ENCODE data around the gene CRYBG1.

CRYBG1 gene

GRCh38 chr6:106456756-106457155 lies 96.2 kb downstream of the CRYBG1 start:
- TF ChIP-seq RAD21 (IDR thresholded peaks at IDR 0.05; ENCODE audit: low read depth) (no peak), EP300 (IDR thresholded peaks at IDR 0.05; ENCODE audit: borderline replicate concordance) (no peak)

DNA sequence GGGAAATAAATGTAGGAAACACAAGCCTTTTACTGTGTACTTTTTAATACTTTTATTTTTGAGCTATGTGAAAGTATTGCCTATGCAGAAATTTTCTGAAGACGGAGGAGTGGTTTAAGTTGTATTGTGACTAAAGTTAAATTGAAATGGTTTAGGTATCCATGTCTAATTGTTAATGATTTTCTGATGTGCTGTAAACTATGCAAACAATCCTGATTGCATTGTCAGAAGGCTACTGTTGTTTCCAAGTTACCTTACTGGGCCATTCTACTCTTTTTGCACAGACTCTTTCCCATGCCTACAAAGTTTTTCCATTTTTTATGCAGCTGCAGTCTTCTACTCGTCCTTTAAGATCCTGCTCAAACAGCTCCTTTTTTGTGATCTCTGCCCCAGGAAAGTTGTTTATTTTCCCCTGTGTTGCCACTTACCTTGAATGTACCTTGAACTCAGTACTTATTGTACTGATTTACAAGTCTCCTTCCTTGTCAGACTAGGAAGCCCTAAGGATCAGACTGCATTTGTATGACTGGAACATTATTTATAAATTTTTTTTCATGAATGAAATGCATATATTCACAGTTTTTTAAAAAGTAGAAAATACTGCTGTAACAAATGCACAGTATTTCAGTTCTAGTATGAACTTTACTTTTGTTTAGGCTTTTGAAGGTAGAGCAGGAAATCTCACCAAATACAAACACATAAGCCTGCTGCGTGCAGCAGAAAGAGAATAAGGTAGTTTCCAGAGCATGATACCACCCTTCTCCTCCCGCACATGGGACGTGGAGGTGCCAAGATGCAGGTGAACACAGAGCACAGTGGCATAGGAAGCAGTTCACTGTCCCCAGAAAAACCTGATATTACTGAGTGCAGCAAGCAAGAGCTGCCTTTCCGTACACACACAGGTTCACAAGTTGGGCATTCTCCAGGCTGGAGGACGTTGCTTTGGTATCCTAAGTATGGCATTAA lies 97.8 kb downstream of the CRYBG1 start:
- no peak for TF ChIP-seq CEBPB (IDR thresholded peaks at IDR 0.05)
- no peak for TF ChIP-seq MAX (IDR thresholded peaks at IDR 0.05)
- no peak for TF ChIP-seq NFIC (IDR thresholded peaks at IDR 0.05)
- TF ChIP-seq USF1 (IDR thresholded peaks at IDR 0.05) = no peak
- TF ChIP-seq RAD21 (IDR thresholded peaks at IDR 0.05; ENCODE audit: low read depth) = no peak
- TF ChIP-seq TAF1 (IDR thresholded peaks at IDR 0.05; ENCODE audit: low read depth) = no peak
- TF ChIP-seq EP300 (IDR thresholded peaks at IDR 0.05; ENCODE audit: borderline replicate concordance) = no peak
- no peak for TF ChIP-seq TEAD4 (IDR thresholded peaks at IDR 0.05)
- no peak for TF ChIP-seq TCF12 (IDR thresholded peaks at IDR 0.05; ENCODE audit: low read depth)
- TF ChIP-seq YY1 (IDR thresholded peaks at IDR 0.05; ENCODE audit: low read depth) = no peak
- TF ChIP-seq, protein P1, sequence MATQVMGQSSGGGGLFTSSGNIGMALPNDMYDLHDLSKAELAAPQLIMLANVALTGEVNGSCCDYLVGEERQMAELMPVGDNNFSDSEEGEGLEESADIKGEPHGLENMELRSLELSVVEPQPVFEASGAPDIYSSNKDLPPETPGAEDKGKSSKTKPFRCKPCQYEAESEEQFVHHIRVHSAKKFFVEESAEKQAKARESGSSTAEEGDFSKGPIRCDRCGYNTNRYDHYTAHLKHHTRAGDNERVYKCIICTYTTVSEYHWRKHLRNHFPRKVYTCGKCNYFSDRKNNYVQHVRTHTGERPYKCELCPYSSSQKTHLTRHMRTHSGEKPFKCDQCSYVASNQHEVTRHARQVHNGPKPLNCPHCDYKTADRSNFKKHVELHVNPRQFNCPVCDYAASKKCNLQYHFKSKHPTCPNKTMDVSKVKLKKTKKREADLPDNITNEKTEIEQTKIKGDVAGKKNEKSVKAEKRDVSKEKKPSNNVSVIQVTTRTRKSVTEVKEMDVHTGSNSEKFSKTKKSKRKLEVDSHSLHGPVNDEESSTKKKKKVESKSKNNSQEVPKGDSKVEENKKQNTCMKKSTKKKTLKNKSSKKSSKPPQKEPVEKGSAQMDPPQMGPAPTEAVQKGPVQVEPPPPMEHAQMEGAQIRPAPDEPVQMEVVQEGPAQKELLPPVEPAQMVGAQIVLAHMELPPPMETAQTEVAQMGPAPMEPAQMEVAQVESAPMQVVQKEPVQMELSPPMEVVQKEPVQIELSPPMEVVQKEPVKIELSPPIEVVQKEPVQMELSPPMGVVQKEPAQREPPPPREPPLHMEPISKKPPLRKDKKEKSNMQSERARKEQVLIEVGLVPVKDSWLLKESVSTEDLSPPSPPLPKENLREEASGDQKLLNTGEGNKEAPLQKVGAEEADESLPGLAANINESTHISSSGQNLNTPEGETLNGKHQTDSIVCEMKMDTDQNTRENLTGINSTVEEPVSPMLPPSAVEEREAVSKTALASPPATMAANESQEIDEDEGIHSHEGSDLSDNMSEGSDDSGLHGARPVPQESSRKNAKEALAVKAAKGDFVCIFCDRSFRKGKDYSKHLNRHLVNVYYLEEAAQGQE (IDR thresholded peaks at IDR 0.05; ENCODE audit: low read depth) = no peak
- no peak for TF ChIP-seq CREB1 (IDR thresholded peaks at IDR 0.05; ENCODE audit: low read depth)
- no peak for TF ChIP-seq FOXM1 (IDR thresholded peaks at IDR 0.05; ENCODE audit: borderline replicate concordance, low read depth)
- no peak for TF ChIP-seq ZBTB7A (IDR thresholded peaks at IDR 0.05; ENCODE audit: low read depth)
- no peak for TF ChIP-seq EGR1 (IDR thresholded peaks at IDR 0.05)

DNA sequence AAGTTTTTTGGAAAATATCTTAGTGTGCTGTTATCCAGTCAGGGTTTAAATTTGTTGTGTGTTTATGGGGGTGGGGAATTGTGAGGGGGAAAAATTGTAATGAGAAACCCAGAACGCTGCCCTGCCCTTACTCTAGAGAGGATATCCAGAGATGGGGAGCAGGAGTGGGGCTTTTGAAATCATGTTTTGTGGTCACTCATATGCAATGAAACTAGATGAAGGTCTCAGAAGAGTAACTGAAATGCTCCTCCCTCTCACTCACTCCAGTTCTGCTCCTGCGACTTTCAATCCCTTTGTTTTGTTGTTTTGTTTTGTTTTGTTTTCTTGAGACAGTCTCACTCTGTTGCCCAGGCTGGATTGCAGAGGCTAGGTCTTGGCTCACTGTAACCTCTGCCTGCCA lies 100.0 kb downstream of the CRYBG1 start:
- no peak for TF ChIP-seq MAX (IDR thresholded peaks at IDR 0.05)
- TF ChIP-seq, protein P1 (IDR thresholded peaks at IDR 0.05; ENCODE audit: low read depth) = no peak
- no peak for TF ChIP-seq TCF12 (IDR thresholded peaks at IDR 0.05; ENCODE audit: low read depth)
- no peak for TF ChIP-seq CEBPB (IDR thresholded peaks at IDR 0.05)
- no peak for TF ChIP-seq EP300 (IDR thresholded peaks at IDR 0.05; ENCODE audit: borderline replicate concordance)
- no peak for TF ChIP-seq TAF1 (IDR thresholded peaks at IDR 0.05; ENCODE audit: low read depth)
- no peak for TF ChIP-seq FOXM1 (IDR thresholded peaks at IDR 0.05; ENCODE audit: borderline replicate concordance, low read depth)
- TF ChIP-seq USF1 (IDR thresholded peaks at IDR 0.05) = no peak
- TF ChIP-seq YY1 (IDR thresholded peaks at IDR 0.05; ENCODE audit: low read depth) = no peak

GRCh38 chr6:106461084-106461483 lies 100.6 kb downstream of the CRYBG1 start:
- TF ChIP-seq ZBTB7A (IDR thresholded peaks at IDR 0.05; ENCODE audit: low read depth) = no peak
- no peak for TF ChIP-seq USF1 (IDR thresholded peaks at IDR 0.05)
- TF ChIP-seq TCF12 (IDR thresholded peaks at IDR 0.05; ENCODE audit: low read depth) = no peak
- TF ChIP-seq CREB1 (IDR thresholded peaks at IDR 0.05; ENCODE audit: low read depth) = no peak
- no peak for TF ChIP-seq RAD21 (IDR thresholded peaks at IDR 0.05; ENCODE audit: low read depth)
- TF ChIP-seq EP300 (IDR thresholded peaks at IDR 0.05; ENCODE audit: borderline replicate concordance) = no peak
- TF ChIP-seq MAX (IDR thresholded peaks at IDR 0.05) = no peak
- no peak for TF ChIP-seq EGR1 (IDR thresholded peaks at IDR 0.05)

DNA sequence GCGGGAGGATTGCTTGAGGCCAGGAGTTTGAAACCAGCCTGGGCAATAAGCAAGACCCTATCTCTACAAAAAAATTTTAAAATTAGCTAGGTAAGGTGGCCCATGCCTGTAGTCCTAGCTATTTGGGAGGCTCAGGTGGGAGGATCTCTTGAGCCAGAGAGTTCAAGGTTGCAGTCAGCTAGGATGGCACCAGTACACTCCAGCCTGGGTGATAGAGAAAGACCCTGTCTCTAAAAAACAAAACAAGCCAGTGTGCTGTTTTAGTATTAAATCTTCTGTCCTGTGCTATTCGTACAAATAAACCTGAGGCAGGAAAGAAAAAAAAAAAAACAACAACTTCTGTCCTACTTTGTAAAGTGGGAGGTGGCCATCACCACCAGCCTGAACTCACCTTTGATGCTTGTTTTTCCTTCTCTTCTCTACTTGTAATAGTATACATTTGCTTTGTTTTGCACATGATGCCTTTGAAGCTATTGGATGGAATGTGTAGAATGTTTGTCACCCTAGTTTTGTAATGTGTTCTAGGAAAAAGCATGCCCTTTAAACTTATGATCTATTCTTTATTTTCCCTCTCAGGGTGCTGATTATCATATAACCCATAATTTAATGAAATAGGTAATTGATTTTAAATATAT lies 102.5 kb downstream of the CRYBG1 start:
- no peak for TF ChIP-seq TCF12 (IDR thresholded peaks at IDR 0.05; ENCODE audit: low read depth)
- TF ChIP-seq EGR1 (IDR thresholded peaks at IDR 0.05) = no peak
- no peak for TF ChIP-seq YY1 (IDR thresholded peaks at IDR 0.05; ENCODE audit: low read depth)
- no peak for TF ChIP-seq ZBTB7A (IDR thresholded peaks at IDR 0.05; ENCODE audit: low read depth)
- no peak for TF ChIP-seq MAX (IDR thresholded peaks at IDR 0.05)
- TF ChIP-seq FOXM1 (IDR thresholded peaks at IDR 0.05; ENCODE audit: borderline replicate concordance, low read depth) = no peak
- TF ChIP-seq NFIC (IDR thresholded peaks at IDR 0.05) = no peak
- no peak for TF ChIP-seq TEAD4 (IDR thresholded peaks at IDR 0.05)
- TF ChIP-seq TAF1 (IDR thresholded peaks at IDR 0.05; ENCODE audit: low read depth) = no peak
- TF ChIP-seq CEBPB (IDR thresholded peaks at IDR 0.05) = no peak
- no peak for TF ChIP-seq RAD21 (IDR thresholded peaks at IDR 0.05; ENCODE audit: low read depth)
- no peak for TF ChIP-seq CREB1 (IDR thresholded peaks at IDR 0.05; ENCODE audit: low read depth)
- TF ChIP-seq EP300 (IDR thresholded peaks at IDR 0.05; ENCODE audit: borderline replicate concordance) = no peak
- no peak for TF ChIP-seq USF1 (IDR thresholded peaks at IDR 0.05)

Measured in Ishikawa (cell line).